Astrocyte of the hippocampus (primary cell): ENCODE data around the gene CCDC88A.
"Not testable (repeated sequence)": the region's sequence is repeated elsewhere in the genome, so short reads cannot be mapped to it uniquely, and the experiment has no call there.

Experiments used
- DNase-seq: peaks from one replicate; pipeline ENCODE4 v3.0.0; 2011; ENCODE audit warnings: low read depth, low spot score

Gene CCDC88A, protein sequence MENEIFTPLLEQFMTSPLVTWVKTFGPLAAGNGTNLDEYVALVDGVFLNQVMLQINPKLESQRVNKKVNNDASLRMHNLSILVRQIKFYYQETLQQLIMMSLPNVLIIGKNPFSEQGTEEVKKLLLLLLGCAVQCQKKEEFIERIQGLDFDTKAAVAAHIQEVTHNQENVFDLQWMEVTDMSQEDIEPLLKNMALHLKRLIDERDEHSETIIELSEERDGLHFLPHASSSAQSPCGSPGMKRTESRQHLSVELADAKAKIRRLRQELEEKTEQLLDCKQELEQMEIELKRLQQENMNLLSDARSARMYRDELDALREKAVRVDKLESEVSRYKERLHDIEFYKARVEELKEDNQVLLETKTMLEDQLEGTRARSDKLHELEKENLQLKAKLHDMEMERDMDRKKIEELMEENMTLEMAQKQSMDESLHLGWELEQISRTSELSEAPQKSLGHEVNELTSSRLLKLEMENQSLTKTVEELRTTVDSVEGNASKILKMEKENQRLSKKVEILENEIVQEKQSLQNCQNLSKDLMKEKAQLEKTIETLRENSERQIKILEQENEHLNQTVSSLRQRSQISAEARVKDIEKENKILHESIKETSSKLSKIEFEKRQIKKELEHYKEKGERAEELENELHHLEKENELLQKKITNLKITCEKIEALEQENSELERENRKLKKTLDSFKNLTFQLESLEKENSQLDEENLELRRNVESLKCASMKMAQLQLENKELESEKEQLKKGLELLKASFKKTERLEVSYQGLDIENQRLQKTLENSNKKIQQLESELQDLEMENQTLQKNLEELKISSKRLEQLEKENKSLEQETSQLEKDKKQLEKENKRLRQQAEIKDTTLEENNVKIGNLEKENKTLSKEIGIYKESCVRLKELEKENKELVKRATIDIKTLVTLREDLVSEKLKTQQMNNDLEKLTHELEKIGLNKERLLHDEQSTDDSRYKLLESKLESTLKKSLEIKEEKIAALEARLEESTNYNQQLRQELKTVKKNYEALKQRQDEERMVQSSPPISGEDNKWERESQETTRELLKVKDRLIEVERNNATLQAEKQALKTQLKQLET (N-terminal part only)

DNA sequence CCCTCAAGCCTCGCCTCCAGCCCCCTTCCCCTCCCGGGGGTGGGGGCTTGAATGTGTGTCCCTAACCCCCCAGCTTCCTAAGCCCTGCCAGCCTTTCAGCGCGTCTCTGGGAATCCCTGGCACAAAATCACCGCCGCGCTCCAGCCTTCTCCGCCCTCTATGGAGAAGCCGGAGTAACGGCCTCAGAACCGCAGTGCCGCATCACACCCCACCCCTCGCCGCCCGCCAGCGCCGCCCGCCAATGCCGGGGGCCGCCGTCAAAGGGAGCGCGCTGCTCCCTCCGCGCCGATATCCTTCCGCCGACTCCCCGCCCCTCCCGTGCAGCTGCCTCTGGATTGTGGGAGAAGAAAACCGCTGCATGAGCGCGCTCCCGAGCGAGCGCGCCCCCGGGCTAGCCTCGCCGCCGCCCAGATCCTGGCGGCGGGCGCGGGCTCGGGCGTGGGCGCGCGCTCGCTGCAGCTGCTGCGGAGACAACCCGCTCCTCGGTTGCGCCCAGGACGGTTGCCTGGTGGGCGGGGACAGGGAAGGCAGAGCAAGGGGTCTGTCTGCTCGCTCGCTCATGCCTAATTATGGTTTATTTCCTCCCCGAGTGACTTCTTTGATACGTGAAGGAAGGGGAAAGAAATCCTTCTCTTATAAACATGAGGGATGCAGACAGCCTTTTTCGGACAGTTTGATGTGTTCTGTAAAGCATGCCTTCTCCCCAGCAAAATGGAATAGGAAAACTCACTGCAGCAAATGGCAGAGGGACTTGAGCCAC lies at the start of gene CCDC88A:
Gene CCDC88A (minus strand): TSS at position 178 of the 760 bp plus-strand sequence. CDS start 777 bp downstream, outside the sequence.
- peak; percentile 100 for DNase-seq

DNA sequence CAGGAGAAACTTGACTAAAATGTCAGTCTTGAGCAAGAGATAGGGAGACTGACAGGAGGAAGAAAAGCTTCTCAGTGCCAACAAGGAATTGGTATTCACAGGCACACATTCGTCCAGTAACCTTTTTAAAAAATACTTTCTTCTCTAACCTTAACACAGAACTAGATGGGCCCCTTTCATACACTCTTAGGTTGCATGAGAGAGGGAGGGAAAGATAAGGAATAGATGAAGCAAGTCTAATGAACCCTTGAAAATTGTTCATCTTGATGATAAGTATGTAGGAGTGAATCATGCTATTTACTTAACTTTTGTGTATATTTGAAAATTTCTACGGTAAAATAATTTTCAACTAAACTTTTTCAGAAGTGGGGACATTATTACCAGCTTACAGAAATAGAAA lies 42.0 kb upstream of the CCDC88A start:
- DNase-seq: no peak

DNA sequence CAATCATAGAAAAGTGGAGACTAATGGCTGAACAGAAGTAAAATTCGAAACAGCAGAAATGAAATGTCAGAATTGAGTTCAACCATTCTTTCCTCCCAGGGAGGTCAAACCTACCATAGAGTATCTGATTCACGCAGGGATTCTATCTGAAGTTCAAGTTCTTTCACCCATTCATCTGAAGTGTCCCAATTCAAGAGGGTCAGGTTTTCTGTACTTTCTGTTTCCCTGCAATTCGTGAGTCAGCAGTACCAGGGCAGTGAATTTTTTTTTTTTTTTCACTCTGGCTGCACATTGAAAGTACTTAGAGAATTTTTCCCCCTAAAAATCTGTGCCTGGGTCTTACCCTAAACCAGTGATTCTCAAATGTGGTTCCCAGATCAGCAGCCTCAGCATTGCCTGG lies 40.9 kb upstream of the CCDC88A start:
- DNase-seq: peak; percentile 18

DNA sequence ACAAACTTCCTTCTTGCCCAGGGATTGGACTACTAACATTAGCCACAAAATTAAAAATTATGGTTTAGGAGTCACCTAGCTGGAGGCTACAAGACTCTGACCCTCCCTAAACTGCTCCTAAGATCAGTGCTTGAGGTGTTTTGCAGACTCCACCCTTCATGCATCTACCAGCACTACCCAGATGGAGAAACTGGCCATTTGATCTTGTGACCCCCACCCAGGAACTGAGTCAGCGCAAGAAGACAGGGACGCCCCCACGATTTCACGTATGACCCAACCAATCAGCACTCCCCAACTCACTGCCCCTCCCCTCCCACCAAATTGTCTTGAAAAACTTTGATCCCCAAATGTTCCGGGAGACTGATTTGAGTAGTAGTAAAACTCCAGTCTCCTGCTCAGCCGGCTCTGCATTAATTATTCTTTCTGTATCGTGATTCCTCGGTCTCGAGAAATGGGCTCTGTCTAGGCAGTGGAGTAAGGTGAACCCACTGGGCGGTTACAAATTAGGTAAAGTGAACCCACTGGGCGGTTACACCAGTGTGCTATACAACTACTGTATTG lies 40.1 kb upstream of the CCDC88A start:
- no peak for DNase-seq

DNA sequence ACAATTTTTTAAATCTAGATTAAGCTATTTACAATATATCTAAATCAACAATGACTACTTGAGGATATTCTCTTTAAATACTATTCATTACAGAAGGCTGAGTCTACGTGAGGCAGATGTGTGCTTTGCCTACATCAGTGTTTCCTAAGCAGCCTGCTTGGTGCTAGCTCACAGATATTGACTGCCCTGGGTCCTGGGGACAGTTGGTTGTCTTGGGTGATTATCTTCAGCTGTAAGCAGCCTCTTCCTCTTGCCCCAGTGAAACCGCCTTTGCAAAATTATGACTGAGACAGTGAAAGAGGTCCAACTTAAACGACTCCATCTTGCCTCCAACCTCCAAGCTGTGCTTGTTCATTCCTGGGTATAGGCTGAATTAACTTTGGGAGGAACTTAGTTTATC lies 39.6 kb upstream of the CCDC88A start:
- DNase-seq: no peak

DNA sequence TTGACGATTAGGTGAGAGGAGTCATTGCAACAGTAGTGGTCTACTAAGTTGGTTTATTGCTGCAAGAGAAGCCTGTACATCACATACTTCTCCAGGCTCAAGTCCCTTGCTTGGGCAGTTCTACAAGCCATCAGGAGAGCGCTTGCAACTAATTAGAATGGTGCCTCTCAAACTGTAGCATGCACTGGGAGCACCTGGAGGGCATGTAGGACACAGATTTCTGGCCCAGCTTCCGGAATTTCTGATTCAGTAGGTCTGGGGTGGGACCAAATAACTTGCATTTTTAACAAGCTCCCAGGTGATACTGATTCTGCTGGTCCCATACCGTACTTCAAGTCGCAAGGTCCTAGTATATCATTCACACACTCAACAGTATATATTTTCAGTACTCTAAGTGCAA lies 34.5 kb upstream of the CCDC88A start:
- no peak for DNase-seq

DNA sequence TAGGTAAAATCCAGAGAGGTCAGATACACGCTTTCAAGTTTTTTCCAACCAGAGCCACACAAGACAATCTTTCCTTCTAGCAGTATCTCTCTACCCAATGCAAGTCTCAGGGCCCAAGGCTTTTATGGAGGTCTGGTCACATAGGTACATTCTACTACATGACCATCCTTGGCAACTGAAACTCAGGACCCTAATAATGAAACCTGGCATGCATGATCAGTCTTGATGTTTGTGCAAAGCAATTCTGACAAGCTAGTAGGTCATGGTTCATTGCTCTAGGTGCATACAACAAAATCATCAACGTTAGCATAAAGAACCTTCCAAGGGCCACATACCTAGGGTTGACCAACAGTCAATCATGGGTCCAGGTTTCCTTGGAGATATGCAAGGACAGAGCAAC lies 33.2 kb upstream of the CCDC88A start:
- no peak for DNase-seq

DNA sequence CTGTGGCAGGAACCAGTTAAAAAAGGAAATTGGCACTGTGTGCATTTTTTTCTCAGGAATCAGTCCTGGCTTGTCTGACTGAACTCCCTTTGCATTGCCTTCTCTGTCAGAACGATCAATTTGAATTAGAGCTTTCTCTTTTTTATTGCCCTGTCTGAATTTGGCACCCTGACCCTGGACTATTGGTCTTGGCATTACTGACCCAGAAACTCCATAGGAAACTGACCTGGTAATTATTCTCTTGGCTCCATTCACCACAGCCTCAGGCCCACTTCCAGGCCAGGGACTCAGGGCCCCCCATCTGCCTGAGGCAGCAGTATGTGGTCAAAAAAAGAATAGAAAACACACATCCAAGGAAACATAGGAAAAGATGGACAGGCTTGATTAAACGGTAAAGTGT lies 32.0 kb upstream of the CCDC88A start:
- DNase-seq: peak; percentile 2

DNA sequence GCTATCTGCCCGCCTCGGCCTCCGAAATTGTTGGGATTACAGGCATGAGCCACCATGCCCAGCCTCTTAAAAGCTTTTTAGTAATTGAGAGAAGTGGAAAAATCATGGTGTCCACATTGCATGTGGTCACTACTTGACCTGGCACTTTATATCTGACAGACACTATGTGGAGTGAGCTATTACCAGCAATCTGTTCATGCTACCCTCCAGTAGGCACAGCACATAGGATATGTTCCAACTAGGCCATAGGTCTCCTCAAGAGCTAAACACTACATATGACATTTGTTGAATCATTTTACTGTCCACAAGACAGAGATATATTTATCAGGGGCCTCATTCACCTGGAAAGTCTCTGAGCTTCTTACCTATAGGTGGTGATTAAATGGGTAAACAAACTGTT lies 30.4 kb upstream of the CCDC88A start:
- not testable (repeated sequence) for DNase-seq

DNA sequence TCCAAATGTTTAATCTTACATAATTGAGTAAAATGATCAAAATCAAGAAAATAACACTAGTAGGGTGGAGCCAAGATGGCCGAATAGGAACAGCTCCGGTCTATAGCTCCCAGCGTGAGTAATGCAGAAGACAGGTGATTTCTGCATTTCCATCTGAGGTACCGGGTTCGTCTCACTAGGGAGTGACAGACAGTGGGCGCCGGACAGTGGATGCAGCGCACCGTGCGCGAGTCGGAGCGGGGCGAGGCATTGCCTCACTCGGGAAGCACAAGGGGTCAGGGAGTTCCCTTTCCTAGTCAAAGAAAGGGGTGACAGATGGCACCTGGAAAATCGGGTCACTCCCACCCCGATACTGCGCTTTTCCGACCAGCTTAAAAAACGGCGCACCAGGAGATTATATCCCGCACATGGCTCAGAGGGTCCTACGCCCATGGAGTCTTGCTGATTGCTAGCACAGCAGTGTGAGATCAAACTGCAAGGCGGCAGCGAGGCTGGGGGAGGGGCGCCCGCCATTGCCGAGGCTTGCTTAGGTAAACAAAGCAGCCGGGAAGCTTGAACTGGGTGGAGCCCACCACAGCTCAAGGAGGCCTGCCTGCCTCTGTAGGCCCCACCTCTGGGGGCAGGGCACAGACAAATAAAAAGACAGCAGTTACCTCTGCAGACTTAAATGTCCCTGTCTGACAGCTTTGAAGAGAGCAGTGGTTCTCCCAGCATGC lies 22.5 kb upstream of the CCDC88A start:
- not testable (repeated sequence) for DNase-seq

DNA sequence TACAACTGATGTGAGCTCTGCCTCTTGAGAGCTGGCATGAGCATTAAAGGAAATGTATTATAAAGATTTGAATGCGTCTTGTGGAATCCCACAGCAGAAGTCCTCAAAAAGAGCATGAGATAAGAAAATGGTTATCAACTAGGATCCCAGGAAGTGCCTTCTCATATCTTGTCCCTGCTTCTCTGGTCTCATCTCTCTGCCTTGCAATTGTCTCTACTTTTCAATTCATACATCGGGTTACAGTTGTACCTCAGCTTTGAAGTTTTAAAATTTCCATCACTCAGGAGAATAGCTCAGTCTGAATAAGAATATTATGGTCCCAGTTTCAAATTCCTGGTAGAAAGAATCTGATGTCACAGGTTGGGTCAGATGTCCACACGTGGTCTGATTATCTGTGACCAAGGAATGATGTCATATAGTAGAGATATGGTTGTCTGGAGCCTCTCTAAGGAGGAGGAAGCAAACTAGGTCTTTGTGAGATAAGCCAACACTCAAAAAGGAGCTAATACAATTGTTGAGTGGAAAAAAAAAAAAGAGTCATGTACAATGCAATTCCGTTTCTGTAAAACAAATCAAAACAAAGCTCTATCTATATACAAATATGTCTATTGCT lies 21.7 kb upstream of the CCDC88A start:
- DNase-seq: no peak

DNA sequence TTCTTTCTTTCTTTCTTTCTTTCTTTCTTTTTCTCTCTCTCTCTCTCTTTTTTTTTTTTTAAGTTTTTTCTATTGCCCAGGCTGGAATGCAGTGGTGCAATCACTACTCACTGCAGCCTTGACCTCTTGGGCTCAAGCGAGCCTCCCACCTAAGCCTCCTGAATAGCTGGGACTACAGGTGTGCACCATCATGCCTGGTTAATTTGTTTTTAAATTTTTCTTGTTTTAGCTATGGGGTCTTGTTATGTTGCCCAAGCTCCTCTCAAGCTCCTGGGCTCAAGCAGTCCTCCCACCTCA lies 19.4 kb upstream of the CCDC88A start:
- DNase-seq: no peak

DNA sequence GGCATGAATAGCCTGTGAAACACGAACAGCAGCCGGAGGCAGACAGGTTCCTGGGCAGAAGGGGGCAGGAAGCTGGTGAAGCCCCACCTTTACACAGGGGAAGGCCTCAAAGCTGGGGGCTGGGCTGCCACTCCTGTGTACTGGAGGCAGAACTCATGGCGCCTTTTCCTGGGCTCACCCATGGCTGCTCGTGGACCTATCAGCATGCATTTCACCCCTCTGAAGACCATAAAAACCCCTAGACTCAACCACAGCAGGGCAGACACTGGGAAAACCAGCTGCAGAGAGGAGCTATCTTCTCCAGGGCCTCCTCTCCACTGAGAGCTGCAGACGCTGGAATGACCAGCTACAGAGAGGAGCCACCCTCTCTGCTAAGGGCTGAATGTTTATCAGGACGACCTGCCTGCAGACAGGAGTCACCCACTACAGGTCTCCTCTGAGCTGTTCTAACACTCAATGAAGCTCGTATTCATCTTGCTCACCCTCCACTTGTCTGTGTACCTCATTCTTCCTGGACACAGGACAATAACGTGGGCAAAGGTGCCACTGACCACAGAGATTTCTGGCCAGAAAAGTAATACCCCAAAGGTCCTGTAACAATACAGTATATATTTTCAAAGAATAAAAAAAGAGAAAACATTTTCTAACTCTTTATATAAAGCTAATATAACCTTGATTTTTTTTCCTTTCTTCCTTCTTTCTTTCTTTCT lies 18.9 kb upstream of the CCDC88A start:
- DNase-seq: no peak

DNA sequence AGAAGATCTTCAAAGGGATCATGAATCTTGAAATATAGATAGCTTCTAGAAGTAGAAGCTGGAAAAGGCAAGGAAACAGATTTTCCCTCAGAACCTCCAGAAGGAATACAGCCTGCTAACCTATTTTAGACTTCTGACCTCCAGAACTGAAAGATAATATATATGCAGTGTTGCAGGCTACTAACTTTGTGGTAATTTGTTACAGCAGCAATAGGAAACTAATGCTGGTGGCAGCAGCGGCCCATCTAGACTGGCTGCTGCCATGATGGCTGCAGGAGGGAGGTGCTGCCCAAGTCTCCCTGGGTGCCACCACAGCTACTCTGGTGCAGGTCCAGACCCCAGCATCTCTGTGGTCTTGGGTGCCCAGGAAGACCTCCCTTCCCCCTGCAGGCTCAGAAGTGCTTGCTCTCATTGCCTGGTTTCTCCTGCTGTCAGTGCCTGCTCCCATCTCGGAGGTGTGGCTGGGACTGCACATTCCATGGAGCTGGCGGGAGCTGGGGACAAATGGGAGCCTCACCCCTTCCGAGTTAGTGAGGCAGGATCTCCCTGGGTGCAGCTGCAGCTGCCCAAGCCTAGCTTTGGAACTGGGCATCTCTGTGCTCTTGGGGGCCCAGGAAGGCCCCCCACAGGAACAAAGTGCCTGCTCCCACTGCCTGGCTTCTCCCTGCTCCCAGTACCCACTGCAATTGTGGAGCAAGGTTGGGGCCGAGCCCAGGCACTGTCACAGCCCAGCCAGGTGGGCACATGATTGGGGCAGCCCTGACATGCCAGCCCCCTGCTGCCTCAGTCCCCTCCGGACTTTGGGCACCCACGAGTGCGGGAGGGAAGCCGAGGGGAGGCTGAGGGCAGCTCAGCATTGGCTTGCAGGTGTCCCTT lies 18.1 kb upstream of the CCDC88A start:
- no peak for DNase-seq

DNA sequence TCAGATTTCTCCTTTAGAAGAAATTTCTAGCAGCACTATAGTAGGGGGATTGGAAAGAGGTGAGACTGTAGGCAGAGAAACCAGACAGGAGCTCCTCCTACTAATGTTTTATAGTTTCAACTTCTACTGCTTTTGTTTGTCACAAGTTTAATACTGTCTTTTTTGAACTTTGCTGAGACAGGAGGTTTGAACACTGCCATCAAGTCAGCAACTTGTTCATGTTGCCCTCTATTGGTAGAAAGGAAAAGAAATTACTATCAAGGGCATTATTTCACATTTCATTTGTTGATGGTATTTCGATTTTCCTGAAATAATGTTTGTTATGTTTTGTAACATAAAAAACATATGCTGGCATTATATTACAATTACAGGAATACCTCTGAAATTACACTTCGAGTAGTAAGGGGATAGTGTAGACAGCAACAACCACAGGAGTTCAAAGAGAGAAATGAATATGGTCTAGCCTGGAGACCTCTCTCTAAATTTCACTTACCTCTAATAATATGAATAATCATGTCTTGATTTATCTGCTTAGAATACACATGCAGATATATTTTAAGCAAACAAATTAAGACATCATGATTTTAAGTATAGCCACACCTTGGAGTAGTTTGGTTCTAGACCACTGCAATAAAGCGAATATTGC lies 12.4 kb upstream of the CCDC88A start:
- DNase-seq: peak; percentile 39

DNA sequence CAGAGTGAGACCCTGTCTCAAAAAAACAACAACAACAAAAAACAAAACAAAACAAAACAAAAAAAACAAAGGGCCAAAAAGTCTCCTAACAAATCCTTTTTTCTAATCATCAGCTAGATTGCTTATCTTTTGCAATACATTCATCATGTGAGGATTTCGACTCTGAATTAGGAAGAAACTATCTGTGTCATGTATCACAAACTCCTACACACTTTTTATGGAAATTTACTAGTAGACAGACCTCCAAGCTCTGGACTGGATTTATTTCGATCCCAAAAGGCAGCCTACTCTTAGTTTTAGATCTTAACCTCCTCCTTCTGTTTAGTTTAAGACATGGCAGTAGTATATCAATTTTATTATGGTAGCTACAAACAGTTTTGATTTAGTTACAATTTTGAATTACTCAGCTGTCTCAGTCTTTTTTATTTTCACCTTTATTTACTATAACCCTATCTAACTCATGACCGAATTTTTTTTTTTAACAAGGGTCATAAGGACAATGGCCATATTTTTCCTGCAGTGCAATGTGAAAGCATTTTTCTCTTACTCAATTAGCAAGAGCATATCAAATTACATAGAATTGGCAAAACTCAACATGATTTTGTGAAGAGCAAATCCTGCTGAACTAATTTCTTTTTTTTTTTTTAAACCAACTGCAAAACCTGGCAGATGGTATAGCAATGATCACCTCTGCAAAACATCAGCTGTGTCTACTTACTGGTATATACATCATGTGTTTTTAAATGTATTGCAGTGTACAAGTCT lies 10.7 kb upstream of the CCDC88A start:
- no peak for DNase-seq

DNA sequence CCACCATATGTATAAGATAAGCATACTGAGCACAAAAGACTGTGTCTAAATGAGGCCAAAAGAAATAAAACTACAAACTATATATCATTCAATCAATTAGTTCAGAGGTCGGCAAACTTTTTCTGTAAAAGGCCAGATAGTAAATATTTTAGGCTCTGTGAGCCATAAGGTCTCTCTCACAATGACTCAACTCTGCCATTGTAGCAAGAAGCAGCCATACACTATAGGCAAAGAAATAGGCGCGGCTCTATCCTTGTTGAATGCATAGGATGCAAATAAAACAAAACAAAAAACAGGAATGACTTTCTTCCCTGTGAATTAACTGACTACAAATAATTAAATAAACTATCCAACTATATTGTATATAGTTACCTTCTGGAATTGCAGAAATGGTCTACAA lies 8.6 kb upstream of the CCDC88A start:
- DNase-seq: no peak
